ENCODE data around the gene HPSE2. TPM values are rescaled to one million over a fixed set of nuclear protein-coding genes. Genes with fewer than 3 reads are reported as not detected.

HPSE2 gene
- total and polyA plus RNA-seq, 2 of the 8 experiments (the other 6 are each of a cell fraction or from before 2014, with no cell fraction given) = 0.41 to 0.58 TPM

DNA sequence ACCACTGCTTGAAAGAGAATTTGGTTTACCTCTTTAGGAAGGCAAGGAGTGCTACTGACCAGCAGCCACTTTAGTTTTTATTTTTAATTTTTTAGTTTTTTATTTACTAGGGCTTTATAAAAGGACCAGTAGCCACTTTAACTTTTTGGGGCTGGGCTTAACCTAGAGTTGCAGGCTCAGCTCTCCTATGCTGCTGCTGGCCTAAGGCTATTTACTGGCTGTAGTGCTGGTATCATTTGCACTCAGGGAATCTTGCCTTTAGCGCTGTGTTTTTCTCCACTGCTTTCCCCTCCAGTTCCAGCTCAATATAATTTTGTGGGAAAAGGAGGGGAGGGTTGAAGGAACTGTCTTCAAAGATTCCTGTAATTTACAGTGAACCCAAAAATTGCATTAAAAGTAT, 802.3 kb downstream of the HPSE2 start:
- H4K8ac ChIP-seq (ENCODE audit: extremely low read depth, insufficient read depth, low read length) = no peak overlapping the region
- H3K4me2 ChIP-seq (ENCODE audit: insufficient read depth in 1 of 2, low read depth in 2 of 2, low read length in 2 of 2) = no peak overlapping the region
- H3K27ac ChIP-seq (ENCODE audit: low read depth, low read length) = no peak overlapping the region
- no peaks in the 10 kb centered on the region for H3K79me2 ChIP-seq (ENCODE audit: control insufficient read depth in 1 of 2, insufficient read depth in 2 of 2, low read length in 2 of 2)
- no peaks in the 10 kb centered on the region for H3K4me1 ChIP-seq (replicated peaks in 1 of 4; ENCODE audit: control insufficient read depth in 3 of 4, insufficient read depth in 4 of 4, low read length in 3 of 4)
- H4K20me1 ChIP-seq (replicated peaks in 1 of 2; ENCODE audit: control insufficient read depth in 1 of 2, insufficient read depth in 2 of 2, low read length in 2 of 2) = no peaks in the 10 kb centered on the region
- no peak overlapping the region for H4K5ac ChIP-seq (ENCODE audit: insufficient read length, low read depth, low read length)
- no peak overlapping the region for H2BK20ac ChIP-seq (ENCODE audit: low read length)
- TF ChIP-seq ZNF274 (IDR thresholded peaks at IDR 0.05; ENCODE audit: borderline replicate concordance, extremely low read depth, low read length) (no peak), SP1 (IDR thresholded peaks at IDR 0.05; ENCODE audit: low read depth, low read length) (no peak), SIX5 (IDR thresholded peaks at IDR 0.05; ENCODE audit: low read depth, low read length) (no peak), ASH2L (IDR thresholded peaks at IDR 0.05; ENCODE audit: low read length) (no peak), NANOG (IDR thresholded peaks at IDR 0.05; ENCODE audit: insufficient read depth, low read depth, low read length, poor library complexity, severe bottlenecking) (no peak), RFX5 (IDR thresholded peaks at IDR 0.05; ENCODE audit: borderline replicate concordance, low read depth, low read length) (no peak), POLR2AphosphoS5 (IDR thresholded peaks at IDR 0.05; ENCODE audit: low read depth, low read length) (no peak), TEAD4 (IDR thresholded peaks at IDR 0.05; ENCODE audit: low read depth, low read length) (no peak)
- TF ChIP-seq, protein P1, sequence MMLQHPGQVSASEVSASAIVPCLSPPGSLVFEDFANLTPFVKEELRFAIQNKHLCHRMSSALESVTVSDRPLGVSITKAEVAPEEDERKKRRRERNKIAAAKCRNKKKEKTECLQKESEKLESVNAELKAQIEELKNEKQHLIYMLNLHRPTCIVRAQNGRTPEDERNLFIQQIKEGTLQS (IDR thresholded peaks at IDR 0.05; ENCODE audit: insufficient read depth, low read depth, low read length) = no peak
- no peak overlapping the region for H3K4me3 ChIP-seq (ENCODE audit: extremely low read depth in 1 of 4, insufficient read depth in 2 of 4, low read depth in 3 of 4, low read length in 4 of 4)
- DNase-seq (ENCODE audit: low read depth in 1 of 2, low spot score in 2 of 2) = no peak
- H3K9ac ChIP-seq (replicated peaks in 1 of 4; ENCODE audit: extremely low read depth in 1 of 4, low read depth in 3 of 4, low read length in 3 of 4) = no peak overlapping the region
- H2BK12ac ChIP-seq (ENCODE audit: low read depth, low read length) = no peak overlapping the region
- H3K56ac ChIP-seq (replicated peaks; ENCODE audit: insufficient read length, low read depth, low read length) = no peak overlapping the region
- no peak overlapping the region for H2BK5ac ChIP-seq (ENCODE audit: low read depth, low read length)
- no peak overlapping the region for H2AFZ ChIP-seq (ENCODE audit: low read length)
- POLR2A ChIA-PET (ENCODE audit: partially characterized antibody) = no interaction called here
- no peaks in the 10 kb centered on the region for H3K23me2 ChIP-seq (ENCODE audit: low read depth, low read length)
- H2BK15ac ChIP-seq (ENCODE audit: low read length) = no peak overlapping the region
- H4K91ac ChIP-seq (replicated peaks; ENCODE audit: insufficient read length, low read length) = no peak overlapping the region
- peaks cover 2 to 56% (median 34%) of the 10 kb centered on the region in 4 experiments; a peak in 6 of 8 replicates for H3K36me3 ChIP-seq (ENCODE audit: control insufficient read depth in 2 of 4, insufficient read depth in 4 of 4, low read length in 3 of 4)
- H3K9me3 ChIP-seq (ENCODE audit: insufficient read depth in 2 of 2, low read depth in 1 of 2, low read length in 1 of 2) = peaks cover 3 to 8% of the 10 kb centered on the region in 2 experiments; a peak in 3 of 4 replicates
- CTCF ChIA-PET (ENCODE audit: partially characterized antibody) = interaction anchor here (1.9 to 2.5 kb wide), 3 partner anchors 8 to 16 kb away, joined by 4 to 23 read pairs (median 9); no protein-coding TSS in a partner anchor
- H3K27me3 ChIP-seq (replicated peaks in 1 of 4; ENCODE audit: control insufficient read depth in 3 of 4, extremely low read depth in 1 of 4, insufficient read depth in 3 of 4, low read length in 3 of 4) = no peaks in the 10 kb centered on the region
- H2AK5ac ChIP-seq (ENCODE audit: low read depth, low read length) = no peak overlapping the region
- H3K18ac ChIP-seq (ENCODE audit: extremely low read depth, low read length) = no peak overlapping the region
- H3K14ac ChIP-seq (ENCODE audit: insufficient read length) = no peak overlapping the region
- no peak overlapping the region for H2BK120ac ChIP-seq (replicated peaks; ENCODE audit: low read depth, low read length)
- H3K79me1 ChIP-seq (ENCODE audit: low read depth, low read length) = no peaks in the 10 kb centered on the region; the same call in 1 of the 2 replicates
- WGBS, 2 experiments (ENCODE audit: extremely low coverage in 1 of 2, insufficient coverage in 1 of 2, insufficient read length in 1 of 2, insufficient replicate concordance in 2 of 2, low coverage in 1 of 2, low lambda C conversion rate in 2 of 2, missing lambda C conversion rate in 1 of 2) = 100% methylated on average over 1 of the region's 1 CpG; no CpG with 5 or more reads in 1 of the 2 experiments
- no peak overlapping the region for H3K4ac ChIP-seq (replicated peaks; ENCODE audit: insufficient read length, low read depth, low read length)
- H3K23ac ChIP-seq (ENCODE audit: insufficient read length) = no peak overlapping the region
- no peak for FAIRE-seq

Measured in H1 (cell line).